Sigmoid colon (tissue), 4 donors: ENCODE data around the gene C19orf44.

Experiments
- CTCF ChIP-seq, 4 experiments: fragments of 450-650 bp in 3 of 4; fragments of 200-600 bp in 1 of 4; IDR thresholded peaks; one replicate each; pipeline ENCODE4 v1.5.1; 2016 to 2019; ENCODE audit warnings: antibody characterized with exemption in 4 of 4, mild to moderate bottlenecking in 3 of 4, moderate library complexity in 2 of 4
- POLR2AphosphoS5 ChIP-seq, 4 donors: sonication (generic); formaldehyde crosslinking; IDR thresholded peaks; one replicate each; pipeline ENCODE4 v1.6.1; 2017; ENCODE audit warnings: antibody characterized with exemption in 4 of 4

- TF ChIP-seq CTCF (IDR thresholded peaks at IDR 0.05) (no peak), POLR2AphosphoS5 (IDR thresholded peaks at IDR 0.05) (no peak)
These were observed 63.6 kb downstream of the C19orf44 start for GRCh38 chr19:16559780-16560276.
